Parathyroid adenoma (tissue), 2 donors: ENCODE results near the gene RSU1.

Experiments used
- H2AFZ ChIP-seq: fragments of 300-600 bp; sonication (generic); one replicate; pipeline ENCODE4 v1.7.0; 2017; ENCODE audit warnings: antibody characterized with exemption, mild to moderate bottlenecking
- H3K27ac ChIP-seq: fragments of 300-600 bp; sonication (generic); one replicate; pipeline ENCODE4 v1.7.0; 2017
- H3K27me3 ChIP-seq: fragments of 300-600 bp; sonication (generic); one replicate; pipeline ENCODE4 v1.7.0; 2017; ENCODE audit warnings: low read length; ENCODE audit not compliant: control insufficient read depth, insufficient read depth
- H3K36me3 ChIP-seq: fragments of 300-600 bp; sonication (generic); one replicate; pipeline ENCODE4 v1.7.0; 2017; ENCODE audit warnings: low read length; ENCODE audit not compliant: control insufficient read depth, insufficient read depth
- H3K4me1 ChIP-seq: fragments of 300-600 bp; sonication (generic); one replicate; pipeline ENCODE4 v1.7.0; 2017; ENCODE audit warnings: control low read depth
- H3K4me2 ChIP-seq: fragments of 300-600 bp; sonication (generic); one replicate; pipeline ENCODE4 v1.7.0; 2017; ENCODE audit warnings: low read length
- H3K4me3 ChIP-seq: fragments of 300-600 bp; sonication (generic); one replicate; pipeline ENCODE4 v1.7.0; 2017; ENCODE audit warnings: low read depth, low read length
- H3K79me2 ChIP-seq: fragments of 300-600 bp; sonication (generic); one replicate; pipeline ENCODE4 v1.7.0; 2017; ENCODE audit warnings: control low read depth
- H3K9ac ChIP-seq: fragments of 300-600 bp; sonication (generic); one replicate; pipeline ENCODE4 v1.7.0; 2017; ENCODE audit warnings: mild to moderate bottlenecking
- H3K9me3 ChIP-seq: fragments of 300-600 bp; sonication (generic); one replicate; pipeline ENCODE4 v1.7.0; 2017; ENCODE audit warnings: low read length; ENCODE audit not compliant: control insufficient read depth
- CTCF ChIP-seq: fragments of 300-600 bp; sonication (generic); IDR thresholded peaks from one replicate; pipeline ENCODE4 v1.7.0; 2017; ENCODE audit warnings: antibody characterized with exemption, mild to moderate bottlenecking
- donor health status: primary hyperparathyroidism.

The RSU1 gene

DNA sequence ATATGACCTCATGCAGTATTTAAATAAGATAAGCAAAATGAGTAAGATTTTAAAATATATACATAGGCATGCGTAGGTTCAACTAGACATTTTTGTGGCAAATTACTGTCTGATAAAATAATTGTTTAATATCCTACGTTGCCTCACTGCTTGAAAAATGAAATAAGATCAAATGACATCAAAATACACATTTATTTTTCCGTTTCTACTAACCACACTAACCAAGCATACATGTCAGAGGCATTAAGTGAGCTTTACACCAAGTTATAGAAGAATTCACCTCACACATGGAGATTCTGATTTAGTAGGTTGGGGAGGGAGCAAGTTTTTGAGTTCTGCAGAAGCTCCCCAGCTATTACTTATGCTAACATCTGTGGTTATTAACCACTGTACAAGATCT lies 66.8 kb downstream of the RSU1 start:
- Histone ChIP-seq H3K9ac (no peak overlapping the region), H3K4me2 (no peak overlapping the region), H3K4me3 (no peak overlapping the region), H3K36me3 (no peaks in the 10 kb centered on the region), H3K4me1 (no peaks in the 10 kb centered on the region), H3K27ac (no peak overlapping the region), H2AFZ (no peak overlapping the region), H3K79me2 (no peaks in the 10 kb centered on the region), H3K27me3 (no peaks in the 10 kb centered on the region), H3K9me3 (no peaks in the 10 kb centered on the region)
- no peak for TF ChIP-seq CTCF

- Histone ChIP-seq H3K4me3 (no peak overlapping the region), H3K4me1 (no peaks in the 10 kb centered on the region), H3K4me2 (no peak overlapping the region), H3K9me3 (no peaks in the 10 kb centered on the region), H3K27ac (no peak overlapping the region), H2AFZ (no peak overlapping the region), H3K36me3 (no peaks in the 10 kb centered on the region), H3K79me2 (no peaks in the 10 kb centered on the region), H3K9ac (no peak overlapping the region), H3K27me3 (no peaks in the 10 kb centered on the region)
- no peak for TF ChIP-seq CTCF
Observed at GRCh38 chr10:16748749-16749148, 68.5 kb downstream of the RSU1 start.

DNA sequence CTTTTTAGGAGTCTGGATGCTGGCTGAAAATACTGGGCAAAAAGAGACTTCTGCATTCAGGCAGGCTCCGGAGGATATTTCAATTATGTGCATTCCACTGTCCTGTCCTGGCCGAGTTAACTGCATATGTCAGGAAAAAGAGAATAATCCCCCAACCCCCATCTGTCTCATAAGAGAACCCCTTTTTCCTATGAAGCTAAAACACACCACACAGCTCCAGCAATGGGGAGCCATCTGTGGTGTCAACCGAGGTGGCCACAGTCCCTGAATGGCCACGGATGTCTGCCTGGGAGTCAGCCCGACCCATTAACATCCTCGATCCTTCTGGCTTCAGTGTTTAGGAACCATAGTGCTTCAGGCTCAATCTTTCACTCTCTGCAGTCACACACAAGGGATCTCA lies 70.4 kb downstream of the RSU1 start:
- Histone ChIP-seq H2AFZ (no peak overlapping the region), H3K27ac (no peak overlapping the region), H3K4me1 (no peaks in the 10 kb centered on the region), H3K9ac (no peak overlapping the region), H3K4me3 (no peak overlapping the region), H3K27me3 (no peaks in the 10 kb centered on the region), H3K4me2 (no peak overlapping the region), H3K9me3 (no peaks in the 10 kb centered on the region), H3K79me2 (no peaks in the 10 kb centered on the region), H3K36me3 (no peaks in the 10 kb centered on the region)
- no peak for TF ChIP-seq CTCF

- Histone ChIP-seq H2AFZ (no peak overlapping the region), H3K27me3 (no peaks in the 10 kb centered on the region), H3K4me3 (no peak overlapping the region), H3K4me1 (no peaks in the 10 kb centered on the region), H3K4me2 (no peak overlapping the region), H3K9ac (no peak overlapping the region), H3K36me3 (no peaks in the 10 kb centered on the region), H3K79me2 (no peaks in the 10 kb centered on the region), H3K9me3 (no peaks in the 10 kb centered on the region), H3K27ac (no peak overlapping the region)
- TF ChIP-seq CTCF, result no peak
Observed at GRCh38 chr10:16745061-16745460, 72.2 kb downstream of the RSU1 start.

DNA sequence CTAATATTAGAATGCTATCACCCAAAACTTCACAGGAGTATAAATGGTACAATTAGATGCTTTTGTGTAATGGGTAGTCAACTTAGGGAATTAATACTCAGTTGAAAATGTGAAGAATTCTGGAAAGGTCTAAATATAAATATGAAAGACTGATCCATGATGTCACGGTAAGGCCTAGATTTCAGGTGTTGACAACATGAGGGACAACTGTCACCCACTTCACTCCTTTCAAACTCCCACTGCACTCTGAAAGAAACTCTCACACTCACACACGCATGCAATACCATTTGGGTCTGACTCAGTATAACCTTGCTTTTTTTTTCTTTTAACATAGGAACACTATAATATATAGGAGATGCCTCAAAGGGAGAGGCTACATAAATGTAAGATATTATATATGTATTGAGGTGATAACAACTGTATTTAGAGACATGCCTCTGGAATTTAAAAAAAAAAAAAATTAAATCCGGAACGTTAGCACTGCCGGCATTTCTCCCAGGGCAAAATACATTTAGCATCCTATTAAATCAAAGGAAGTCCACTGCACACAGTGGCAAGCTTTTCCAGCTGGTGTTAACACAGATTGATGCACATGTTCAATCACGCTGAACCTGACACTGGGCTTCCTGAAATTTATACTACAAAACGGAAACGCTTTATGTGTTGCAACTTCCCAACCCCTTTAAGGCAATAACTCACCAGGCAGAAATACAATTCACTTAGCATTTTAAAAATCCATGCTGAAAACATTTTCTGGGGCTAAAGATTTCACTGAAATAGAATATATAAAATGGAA lies 74.9 kb downstream of the RSU1 start:
- H3K27me3 ChIP-seq, result no peaks in the 10 kb centered on the region
- H3K4me3 ChIP-seq, result no peak overlapping the region
- no peaks in the 10 kb centered on the region for H3K79me2 ChIP-seq
- no peak overlapping the region for H3K27ac ChIP-seq
- no peaks in the 10 kb centered on the region for H3K4me1 ChIP-seq
- no peaks in the 10 kb centered on the region for H3K36me3 ChIP-seq
- no peak for TF ChIP-seq CTCF
- H3K9ac ChIP-seq, result no peak overlapping the region
- H2AFZ ChIP-seq, result no peak overlapping the region
- H3K9me3 ChIP-seq, result no peaks in the 10 kb centered on the region
- H3K4me2 ChIP-seq, result no peak overlapping the region
